IMR-90 (cell line): ENCODE data around the gene MTUS2. TPM values are rescaled to one million over a fixed set of nuclear protein-coding genes. Genes with fewer than 3 reads are reported as not detected.

ENCODE experiments used
- ATAC-seq: fragments of 200-7000 bp; cut with Tn5 transposase; 2 replicates; pipeline ENCODE4 v1.9.1; 2020; ENCODE audit warnings: low read depth, mild to moderate bottlenecking, moderate library complexity
- BruUV-seq: library from RNA; stranded (reverse); fragments of 400-500 nt; replicated peaks from 2 replicates; lab custom pipeline; 2021; lab: Mats Ljungman, UMichigan
- CTCF ChIA-PET: fragments of 300-600 bp; formaldehyde crosslinking; extraction: SDS; loops from one replicate; lab custom pipeline; 2021; ENCODE audit warnings: antibody characterized with exemption; lab: Yijun Ruan, JAX
- POLR2A ChIA-PET: fragments of 300-600 bp; sonication (Branson Sonifier 250); formaldehyde crosslinking; loops from one replicate; lab custom pipeline; 2022; ENCODE audit warnings: antibody characterized with exemption; ENCODE audit not compliant: unreplicated experiment; lab: Charles Lee
- DNase-seq: peaks from one replicate; pipeline ENCODE4 v3.0.0; 2013
- H2AFZ ChIP-seq: replicated peaks from 2 replicates; pipeline ENCODE3; 2013; ENCODE audit warnings: low read length, mild to moderate bottlenecking; ENCODE audit not compliant: poor library complexity
- H2AK5ac ChIP-seq: 2 replicates; pipeline ENCODE4 v1.6.1; 2013; ENCODE audit warnings: low read depth, low read length, inconsistent platforms
- H2AK9ac ChIP-seq: replicated peaks from 2 replicates; pipeline ENCODE3; 2013; ENCODE audit warnings: mild to moderate bottlenecking, low read depth, low read length, moderate library complexity; ENCODE audit not compliant: poor library complexity
- H2BK120ac ChIP-seq: 2 replicates; pipeline ENCODE4 v1.6.1; 2013; ENCODE audit warnings: low read depth, low read length, inconsistent platforms
- H2BK15ac ChIP-seq: 3 replicates; pipeline ENCODE4 v1.6.1; 2013; ENCODE audit warnings: low read depth, low read length, inconsistent platforms
- H2BK20ac ChIP-seq: 2 replicates; pipeline ENCODE4 v1.6.1; 2013; ENCODE audit warnings: low read depth, mild to moderate bottlenecking, inconsistent platforms, low read length, moderate library complexity
- H2BK5ac ChIP-seq: 2 replicates; pipeline ENCODE4 v1.6.1; 2013; ENCODE audit warnings: mild to moderate bottlenecking, low read depth, low read length, inconsistent platforms; ENCODE audit not compliant: poor library complexity, severe bottlenecking
- H3K14ac ChIP-seq: replicated peaks from 2 replicates; pipeline ENCODE4 v1.6.1; 2013; ENCODE audit warnings: low read depth, low read length, inconsistent platforms
- H3K18ac ChIP-seq: 2 replicates; pipeline ENCODE4 v1.6.1; 2013; ENCODE audit warnings: low read depth, low read length, control low read depth
- H3K23ac ChIP-seq: 2 replicates; pipeline ENCODE4 v1.6.1; 2013; ENCODE audit warnings: low read depth, low read length, inconsistent platforms
- H3K27ac ChIP-seq: 2 replicates; pipeline ENCODE4 v1.5.1; 2013; ENCODE audit warnings: mild to moderate bottlenecking, control low read depth, low read length; ENCODE audit not compliant: insufficient read depth
- H3K27me3 ChIP-seq: 2 replicates; pipeline ENCODE4 v1.6.1; 2013; ENCODE audit warnings: low read length; ENCODE audit not compliant: control insufficient read depth, insufficient read depth
- H3K36me3 ChIP-seq: 2 replicates; pipeline ENCODE4 v1.6.1; 2013; ENCODE audit warnings: low read length, mixed read lengths; ENCODE audit not compliant: control insufficient read depth, insufficient read depth
- H3K4ac ChIP-seq: 2 replicates; pipeline ENCODE4 v1.6.1; 2013; ENCODE audit warnings: low read depth, low read length, inconsistent platforms
- H3K4me1 ChIP-seq: 2 replicates; pipeline ENCODE4 v1.6.1; 2013; ENCODE audit warnings: low read length, mixed read lengths; ENCODE audit not compliant: control insufficient read depth, insufficient read depth
- H3K4me2 ChIP-seq: 2 replicates; pipeline ENCODE4 v1.6.1; 2013; ENCODE audit warnings: low read depth, mild to moderate bottlenecking, control low read depth, low read length, moderate library complexity
- H3K4me3 ChIP-seq: 2 replicates; pipeline ENCODE4 v1.5.1; 2013; ENCODE audit warnings: low read depth, mild to moderate bottlenecking, control low read depth, low read length, moderate library complexity; ENCODE audit not compliant: insufficient read depth
- H3K56ac ChIP-seq: 2 replicates; pipeline ENCODE4 v1.6.1; 2013; ENCODE audit warnings: low read length, inconsistent platforms; ENCODE audit not compliant: insufficient read depth; ENCODE audit errors: extremely low read depth
- H3K79me1 ChIP-seq, 2 experiments: 2 replicates each; pipeline ENCODE4 v1.6.1; 2013; ENCODE audit warnings: low read length in 2 of 2, inconsistent platforms in 1 of 2, low read depth in 1 of 2
- H3K9ac ChIP-seq: 2 replicates; pipeline ENCODE4 v1.6.1; 2013; ENCODE audit warnings: low read depth, low read length, control low read depth
- H3K9me1 ChIP-seq: 2 replicates; pipeline ENCODE4 v1.6.1; 2013; ENCODE audit warnings: low read length, inconsistent platforms; ENCODE audit not compliant: insufficient read depth
- H3K9me3 ChIP-seq: 2 replicates; pipeline ENCODE4 v1.6.1; 2013; ENCODE audit warnings: low read length; ENCODE audit not compliant: control insufficient read depth, insufficient read depth
- H4K20me1 ChIP-seq: 2 replicates; pipeline ENCODE4 v1.6.1; 2013; ENCODE audit warnings: low read length, inconsistent platforms; ENCODE audit not compliant: insufficient read depth
- H4K5ac ChIP-seq: 2 replicates; pipeline ENCODE4 v1.6.1; 2013; ENCODE audit warnings: mild to moderate bottlenecking, low read depth, low read length, control low read depth
- H4K8ac ChIP-seq, 2 experiments: 2 replicates each; pipeline ENCODE4 v1.6.1; 2013; ENCODE audit warnings: low read depth in 2 of 2, low read length in 2 of 2, control low read depth in 1 of 2, inconsistent platforms in 1 of 2
- H4K91ac ChIP-seq: 2 replicates; pipeline ENCODE4 v1.6.1; 2013; ENCODE audit warnings: low read depth, low read length, inconsistent platforms; ENCODE audit not compliant: insufficient read depth
- BHLHE40 ChIP-seq: fragments of 150-350 bp; IDR thresholded peaks from 2 replicates; pipeline ENCODE4 v1.6.1; 2016; ENCODE audit warnings: mild to moderate bottlenecking, low read depth, low read length
- CEBPB ChIP-seq: IDR thresholded peaks from 2 replicates; pipeline ENCODE4 v1.6.1; 2012; ENCODE audit warnings: low read depth, low read length, improper control_type of control experiment
- CHD1 ChIP-seq: IDR thresholded peaks from 2 replicates; pipeline ENCODE4 v1.6.1; 2012; ENCODE audit warnings: low read depth, low read length, improper control_type of control experiment
- FOS ChIP-seq: fragments of 150-350 bp; IDR thresholded peaks from 2 replicates; pipeline ENCODE4 v1.6.1; 2016; ENCODE audit warnings: low read depth, low read length
- MAFK ChIP-seq: IDR thresholded peaks from 2 replicates; pipeline ENCODE4 v1.6.1; 2012; ENCODE audit warnings: low read depth, low read length, improper control_type of control experiment
- MAZ ChIP-seq: IDR thresholded peaks from 2 replicates; pipeline ENCODE4 v1.6.1; 2012; ENCODE audit warnings: low read depth, mild to moderate bottlenecking, low read length, improper control_type of control experiment, moderate library complexity, borderline replicate concordance
- MXI1 ChIP-seq: IDR thresholded peaks from 2 replicates; pipeline ENCODE4 v1.6.1; 2012; ENCODE audit warnings: low read depth, mild to moderate bottlenecking, low read length, moderate library complexity, borderline replicate concordance
- NFE2L2 ChIP-seq: fragments of 150-350 bp; IDR thresholded peaks from 2 replicates; pipeline ENCODE4 v1.6.1; 2016; ENCODE audit warnings: low read depth, mild to moderate bottlenecking, low read length
- POLR2A ChIP-seq: IDR thresholded peaks from 2 replicates; pipeline ENCODE4 v1.6.1; 2012; ENCODE audit warnings: mild to moderate bottlenecking, low read depth, low read length
- RAD21 ChIP-seq: IDR thresholded peaks from 2 replicates; pipeline ENCODE4 v1.6.1; 2012; ENCODE audit warnings: low read length, improper control_type of control experiment
- RCOR1 ChIP-seq: IDR thresholded peaks from 2 replicates; pipeline ENCODE4 v1.6.1; 2012; ENCODE audit warnings: mild to moderate bottlenecking, low read length, improper control_type of control experiment; ENCODE audit not compliant: insufficient replicate concordance
- RFX5 ChIP-seq: IDR thresholded peaks from 2 replicates; pipeline ENCODE4 v1.8.0; 2012; ENCODE audit warnings: low read depth, mild to moderate bottlenecking, low read length, moderate library complexity
- SMC3 ChIP-seq: fragments of 150-350 bp; IDR thresholded peaks from 2 replicates; pipeline ENCODE4 v1.6.1; 2016; ENCODE audit warnings: low read depth, mild to moderate bottlenecking, antibody characterized with exemption, low read length, moderate library complexity
- WGBS, 2 experiments: methylation state at CpG; one replicate each; pipeline versions ENCODE4 v1.1.5 to v1.1.7; 2013; ENCODE audit warnings: missing lambda C conversion rate in 2 of 2; ENCODE audit not compliant: insufficient read length in 1 of 2; ENCODE audit errors: extremely low coverage in 2 of 2; 5-methylcytosine and 5-hydroxymethylcytosine counted together
- dilution Hi-C: fragments of 300-500 bp; cut with HindIII; formaldehyde crosslinking; loops from one replicate; pipeline ENCODE4 v1.14.3; 2018; ENCODE audit warnings: low sequenced_read_pairs; ENCODE audit not compliant: unreplicated experiment
- in situ Hi-C: fragments of 300-500 bp; cut with MboI; formaldehyde crosslinking; loops from 3 replicates; pipeline ENCODE4 v1.14.3; 2019; ENCODE audit warnings: low sequenced_read_pairs, inconsistent platforms, mixed read lengths
- intact Hi-C: fragments of 100-400 bp; cut with micrococcal nuclease; formaldehyde crosslinking; loops from 2 replicates; pipeline ENCODE4 v1.10.0; 2022
- polyA plus RNA-seq, 3 experiments: library from polyadenylated mRNA; depleted of rRNA; stranded (reverse); fragments of >200 nt; gene quantifications; 2 replicates each; pipeline ENCODE4 v1.2.3, GENCODE V29; 2012; ENCODE audit warnings: low replicate concordance in 1 of 3
- total RNA-seq: library from RNA; depleted of rRNA; stranded (reverse); fragments of >200 nt; gene quantifications from 2 replicates; pipeline ENCODE4 v1.2.3, GENCODE V29; 2012
- TF ChIP-seq, protein P1 (sequence below): fragments of 150-350 bp; IDR thresholded peaks from 2 replicates; pipeline ENCODE4 v1.6.1; 2017; ENCODE audit warnings: mild to moderate bottlenecking, antibody characterized with exemption, low read length, low read depth
- TF ChIP-seq, protein P2 (sequence below): fragments of 150-350 bp; IDR thresholded peaks from 2 replicates; pipeline ENCODE4 v1.6.1; 2016; ENCODE audit warnings: low read depth, mild to moderate bottlenecking, low read length, moderate library complexity, borderline replicate concordance
- TF ChIP-seq, protein P3 (sequence below): conservative IDR thresholded peaks from 2 replicates; pipeline ENCODE4 v1.5.1; 2012; ENCODE audit warnings: mild to moderate bottlenecking, low read depth, low read length, improper control_type of control experiment

MTUS2 gene
- total and polyA plus RNA-seq, 2 of the 4 experiments (the other 2 are of a cell fraction), result under 0.01 to 0.02 TPM

DNA sequence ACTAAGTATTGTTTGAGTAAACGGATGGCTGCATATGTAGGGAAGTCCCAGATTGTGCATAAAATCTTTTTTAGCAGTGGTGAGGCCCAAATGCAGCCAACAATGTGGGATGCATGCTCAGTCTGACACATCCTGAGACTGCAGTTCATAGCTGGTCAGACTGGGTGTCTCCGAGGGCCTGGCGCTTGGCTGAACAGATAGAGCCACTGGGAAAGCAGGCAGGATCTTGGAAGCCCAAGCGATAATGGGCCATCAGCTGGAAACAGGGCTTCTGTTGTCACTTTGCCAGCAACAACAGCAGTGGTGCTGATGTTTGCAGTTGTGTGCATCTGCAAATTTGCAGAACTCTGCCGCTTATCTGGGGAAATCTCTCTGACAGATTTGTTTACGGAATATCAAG, 36.1 kb downstream of the MTUS2 start:
- no peak overlapping the region for H3K14ac ChIP-seq
- no peak overlapping the region for H3K4me3 ChIP-seq
- H3K27ac ChIP-seq, result no peak overlapping the region
- no TSS peak for BruUV-seq
- H3K23ac ChIP-seq, result no peak overlapping the region
- H3K9me1 ChIP-seq, result no peaks in the 10 kb centered on the region; the same call in 1 of the 2 replicates
- ChIA-PET POLR2A (no interaction called here), CTCF (no interaction called here)
- H2AK9ac ChIP-seq, result no peak overlapping the region
- H4K20me1 ChIP-seq, result no peaks in the 10 kb centered on the region
- H3K9me3 ChIP-seq, result no peaks in the 10 kb centered on the region
- no peaks in the 10 kb centered on the region for H3K79me1 ChIP-seq
- no peak overlapping the region for H2AFZ ChIP-seq
- H2BK120ac ChIP-seq, result no peak overlapping the region
- H4K8ac ChIP-seq, result no peak overlapping the region
- H3K4ac ChIP-seq, result no peak overlapping the region
- in situ Hi-C loops (no loop called here), intact Hi-C loops (no loop called here), dilution Hi-C loops (no loop called here)
- H4K91ac ChIP-seq, result no peak overlapping the region
- H3K18ac ChIP-seq, result no peak overlapping the region
- no peaks in the 10 kb centered on the region for H3K36me3 ChIP-seq
- H3K4me1 ChIP-seq, result no peaks in the 10 kb centered on the region
- H2BK20ac ChIP-seq, result no peak overlapping the region
- H3K27me3 ChIP-seq, result no peaks in the 10 kb centered on the region
- H3K9ac ChIP-seq, result no peak overlapping the region
- no peak overlapping the region for H3K4me2 ChIP-seq
- H2BK5ac ChIP-seq, result no peak overlapping the region
- no peak for ATAC-seq
- TF ChIP-seq, protein P1, sequence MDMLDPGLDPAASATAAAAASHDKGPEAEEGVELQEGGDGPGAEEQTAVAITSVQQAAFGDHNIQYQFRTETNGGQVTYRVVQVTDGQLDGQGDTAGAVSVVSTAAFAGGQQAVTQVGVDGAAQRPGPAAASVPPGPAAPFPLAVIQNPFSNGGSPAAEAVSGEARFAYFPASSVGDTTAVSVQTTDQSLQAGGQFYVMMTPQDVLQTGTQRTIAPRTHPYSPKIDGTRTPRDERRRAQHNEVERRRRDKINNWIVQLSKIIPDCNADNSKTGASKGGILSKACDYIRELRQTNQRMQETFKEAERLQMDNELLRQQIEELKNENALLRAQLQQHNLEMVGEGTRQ, result no peak
- TF ChIP-seq RCOR1 (no peak), BHLHE40 (no peak), RAD21 (no peak), RFX5 (no peak), CHD1 (no peak), MXI1 (no peak), FOS (no peak), CEBPB (no peak), MAZ (no peak), NFE2L2 (no peak), MAFK (no peak), POLR2A (no peak), SMC3 (no peak)
- TF ChIP-seq, protein P2, sequence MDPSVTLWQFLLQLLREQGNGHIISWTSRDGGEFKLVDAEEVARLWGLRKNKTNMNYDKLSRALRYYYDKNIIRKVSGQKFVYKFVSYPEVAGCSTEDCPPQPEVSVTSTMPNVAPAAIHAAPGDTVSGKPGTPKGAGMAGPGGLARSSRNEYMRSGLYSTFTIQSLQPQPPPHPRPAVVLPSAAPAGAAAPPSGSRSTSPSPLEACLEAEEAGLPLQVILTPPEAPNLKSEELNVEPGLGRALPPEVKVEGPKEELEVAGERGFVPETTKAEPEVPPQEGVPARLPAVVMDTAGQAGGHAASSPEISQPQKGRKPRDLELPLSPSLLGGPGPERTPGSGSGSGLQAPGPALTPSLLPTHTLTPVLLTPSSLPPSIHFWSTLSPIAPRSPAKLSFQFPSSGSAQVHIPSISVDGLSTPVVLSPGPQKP, result no peak
- TF ChIP-seq, protein P3, sequence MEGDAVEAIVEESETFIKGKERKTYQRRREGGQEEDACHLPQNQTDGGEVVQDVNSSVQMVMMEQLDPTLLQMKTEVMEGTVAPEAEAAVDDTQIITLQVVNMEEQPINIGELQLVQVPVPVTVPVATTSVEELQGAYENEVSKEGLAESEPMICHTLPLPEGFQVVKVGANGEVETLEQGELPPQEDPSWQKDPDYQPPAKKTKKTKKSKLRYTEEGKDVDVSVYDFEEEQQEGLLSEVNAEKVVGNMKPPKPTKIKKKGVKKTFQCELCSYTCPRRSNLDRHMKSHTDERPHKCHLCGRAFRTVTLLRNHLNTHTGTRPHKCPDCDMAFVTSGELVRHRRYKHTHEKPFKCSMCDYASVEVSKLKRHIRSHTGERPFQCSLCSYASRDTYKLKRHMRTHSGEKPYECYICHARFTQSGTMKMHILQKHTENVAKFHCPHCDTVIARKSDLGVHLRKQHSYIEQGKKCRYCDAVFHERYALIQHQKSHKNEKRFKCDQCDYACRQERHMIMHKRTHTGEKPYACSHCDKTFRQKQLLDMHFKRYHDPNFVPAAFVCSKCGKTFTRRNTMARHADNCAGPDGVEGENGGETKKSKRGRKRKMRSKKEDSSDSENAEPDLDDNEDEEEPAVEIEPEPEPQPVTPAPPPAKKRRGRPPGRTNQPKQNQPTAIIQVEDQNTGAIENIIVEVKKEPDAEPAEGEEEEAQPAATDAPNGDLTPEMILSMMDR, result no peak
- H2BK15ac ChIP-seq, result no peak overlapping the region
- 20% methylated on average over 1 of the region's 6 CpGs; no CpG with 5 or more reads in 1 of the 2 experiments for WGBS, 2 experiments
- no peak overlapping the region for H4K5ac ChIP-seq
- no peak for DNase-seq
- H2AK5ac ChIP-seq, result no peak overlapping the region
- no peak overlapping the region for H3K56ac ChIP-seq
